Natural killer cell (primary cell): ENCODE results near the gene IMPG1. TPM values are rescaled to one million over a fixed set of nuclear protein-coding genes. Genes with fewer than 3 reads are reported as not detected.

Source experiments
- ATAC-seq, 3 donors: fragments of 150-1000 bp in 2 of 3; fragments of 200-7000 bp in 1 of 3; cut with Tn5 transposase; 1 replicate in 1 of 3; 2 replicates in 2 of 3; pipeline ENCODE4 v1.10.0; 2021; ENCODE audit warnings: mild to moderate bottlenecking in 2 of 3, moderate library complexity in 2 of 3
- DNase-seq, 2 donors: peaks; one replicate each; pipeline versions ENCODE4 v3.0.0 to v3.0.0-alpha.2; 2013 to 2021; ENCODE audit warnings: mixed read lengths in 1 of 2
- H3K27ac ChIP-seq: one replicate; pipeline ENCODE4 v1.5.1; 2013; ENCODE audit warnings: mild to moderate bottlenecking, low read length
- H3K27me3 ChIP-seq: one replicate; pipeline ENCODE4 v1.6.1; 2013; ENCODE audit warnings: low read length; ENCODE audit not compliant: control insufficient read depth, insufficient read depth
- H3K36me3 ChIP-seq: one replicate; pipeline ENCODE4 v1.6.1; 2013; ENCODE audit warnings: low read length; ENCODE audit not compliant: control insufficient read depth, insufficient read depth
- H3K4me1 ChIP-seq: one replicate; pipeline ENCODE4 v1.6.1; 2013; ENCODE audit warnings: low read length; ENCODE audit not compliant: control insufficient read depth, insufficient read depth
- H3K4me3 ChIP-seq: one replicate; pipeline ENCODE4 v1.5.1; 2013; ENCODE audit warnings: low read length
- H3K9me3 ChIP-seq: one replicate; pipeline ENCODE4 v1.6.1; 2013; ENCODE audit warnings: low read length; ENCODE audit not compliant: control insufficient read depth, insufficient read depth
- H3K27ac Mint-ChIP-seq, 2 donors: one replicate each; pipeline ENCODE4 v1.8.0; 2022; ENCODE audit warnings: mild to moderate bottlenecking in 2 of 2, mixed read lengths in 2 of 2, moderate library complexity in 1 of 2
- H3K27me3 Mint-ChIP-seq, 2 donors: one replicate each; pipeline ENCODE4 v1.8.0; 2022; ENCODE audit warnings: low read depth in 2 of 2, mixed read lengths in 2 of 2
- H3K36me3 Mint-ChIP-seq: one replicate; pipeline ENCODE4 v1.8.0; 2022; ENCODE audit warnings: mixed read lengths
- H3K4me1 Mint-ChIP-seq, 2 donors: one replicate each; pipeline ENCODE4 v1.8.0; 2022; ENCODE audit warnings: mixed read lengths in 2 of 2
- H3K4me3 Mint-ChIP-seq: one replicate; pipeline ENCODE4 v1.8.0; 2022; ENCODE audit warnings: mild to moderate bottlenecking, moderate library complexity, mixed read lengths
- H3K9me3 Mint-ChIP-seq, 2 donors: one replicate each; pipeline ENCODE4 v1.8.0; 2022; ENCODE audit warnings: mixed read lengths in 2 of 2
- CTCF ChIP-seq: fragments of 200-600 bp; IDR thresholded peaks from one replicate; pipeline ENCODE4 v1.8.0; 2022; ENCODE audit warnings: antibody characterized with exemption
- WGBS: methylation state at CpG from one replicate; pipeline ENCODE4 v1.1.7; 2013; ENCODE audit warnings: missing lambda C conversion rate; ENCODE audit not compliant: insufficient coverage; 5-methylcytosine and 5-hydroxymethylcytosine counted together
- intact Hi-C: fragments of 100-400 bp; cut with micrococcal nuclease; formaldehyde crosslinking; loops from one replicate; pipeline ENCODE4 v1.14.2; 2022
- total RNA-seq, 4 donors: library from RNA; stranded (reverse); fragments of 120-200 nt in 1 of 4; gene quantifications; one replicate each; pipeline versions ENCODE4 v1.2.3 to v1.2.4, GENCODE V29; 2013 to 2022

Gene IMPG1
- total RNA-seq, 3 donors from 2014 or later (not counting 1 experiment from before 2014, with no cell fraction given), result not detected

- Mint-ChIP-seq H3K27me3 (no peaks in the 10 kb centered on the region), H3K9me3 (no peaks in the 10 kb centered on the region), H3K4me1 (no peaks in the 10 kb centered on the region), H3K27ac (no peak overlapping the region), H3K36me3 (no peaks in the 10 kb centered on the region), H3K4me3 (no peak overlapping the region)
- Histone ChIP-seq H3K27me3 (no peaks in the 10 kb centered on the region), H3K27ac (no peak overlapping the region), H3K36me3 (no peaks in the 10 kb centered on the region), H3K4me3 (no peak overlapping the region), H3K9me3 (no peaks in the 10 kb centered on the region), H3K4me1 (no peaks in the 10 kb centered on the region)
- WGBS, result 91% methylated on average over 3 of the region's 5 CpGs
- no peak for ATAC-seq
- no peak for TF ChIP-seq CTCF
- DNase-seq, result no peak
- intact Hi-C loops, result no loop called here
These were observed 145.9 kb downstream of the IMPG1 start for GRCh38 chr6:75926293-75927168.

DNA sequence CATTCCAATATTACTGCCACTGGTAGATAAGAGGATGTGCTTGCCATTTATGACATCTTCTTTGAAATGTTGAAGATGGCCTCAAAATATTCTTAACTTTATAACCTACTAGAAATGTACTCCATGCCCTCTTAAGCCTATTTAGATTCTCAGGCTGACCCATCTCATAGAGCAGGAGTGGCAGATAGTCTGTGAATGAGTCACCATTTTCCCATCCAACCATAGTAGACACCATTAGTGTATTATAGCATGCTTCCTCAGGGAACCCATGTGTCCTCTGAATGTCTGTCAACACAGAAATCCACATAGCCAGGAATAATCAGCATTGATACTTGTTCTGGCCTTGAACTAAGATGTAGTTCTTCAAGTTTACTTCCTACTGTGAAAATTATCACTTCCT lies 150.2 kb downstream of the IMPG1 start:
- Mint-ChIP-seq H3K4me3 (no peak overlapping the region), H3K27ac (no peak overlapping the region), H3K36me3 (peaks cover 5% of the 10 kb centered on the region), H3K27me3 (no peaks in the 10 kb centered on the region), H3K9me3 (peaks cover 0 to 2% of the 10 kb centered on the region in 2 donors), H3K4me1 (no peaks in the 10 kb centered on the region)
- no peaks in the 10 kb centered on the region for H3K9me3 ChIP-seq
- ATAC-seq (no peak), DNase-seq (no peak)
- H3K27me3 ChIP-seq, result no peaks in the 10 kb centered on the region
- H3K4me3 ChIP-seq, result no peak overlapping the region
- no peak overlapping the region for H3K27ac ChIP-seq
- H3K4me1 ChIP-seq, result no peaks in the 10 kb centered on the region
- TF ChIP-seq CTCF, result no peak
- intact Hi-C loops, result no loop called here
- H3K36me3 ChIP-seq, result no peaks in the 10 kb centered on the region

DNA sequence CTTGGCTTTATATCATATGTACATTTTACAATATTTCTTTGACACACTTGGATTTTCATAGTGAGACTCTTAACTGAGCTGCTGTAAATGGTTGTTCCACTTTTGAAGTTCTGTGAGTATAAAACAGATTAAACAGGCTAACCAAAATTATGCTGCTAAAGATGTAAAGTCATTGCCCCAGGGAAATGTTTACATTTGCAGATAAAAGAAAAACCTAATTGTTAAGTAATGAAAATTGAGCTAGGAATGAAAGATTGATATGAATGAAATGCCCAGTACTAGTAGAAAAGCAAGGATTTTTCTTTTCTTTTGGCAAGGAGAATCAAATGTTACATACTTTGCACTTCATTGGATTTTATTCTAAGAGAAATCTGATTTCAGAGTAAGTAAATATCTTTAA lies 159.4 kb downstream of the IMPG1 start:
- Histone ChIP-seq H3K4me1 (no peaks in the 10 kb centered on the region), H3K9me3 (no peaks in the 10 kb centered on the region), H3K27me3 (no peaks in the 10 kb centered on the region), H3K4me3 (no peak overlapping the region), H3K36me3 (peaks cover 3% of the 10 kb centered on the region), H3K27ac (no peak overlapping the region)
- Mint-ChIP-seq H3K36me3 (peaks cover 3% of the 10 kb centered on the region), H3K27ac (no peak overlapping the region), H3K27me3 (no peaks in the 10 kb centered on the region), H3K9me3 (peaks cover 0 to under 1% of the 10 kb centered on the region in 2 donors), H3K4me3 (no peak overlapping the region), H3K4me1 (no peaks in the 10 kb centered on the region)
- DNase-seq (no peak), ATAC-seq (no peak)
- intact Hi-C loops, result no loop called here
- TF ChIP-seq CTCF, result no peak

GRCh38 chr6:75907444-75907843 lies 165.0 kb downstream of the IMPG1 start:
- intact Hi-C loops, result no loop called here
- Mint-ChIP-seq H3K27ac (no peak overlapping the region), H3K36me3 (no peaks in the 10 kb centered on the region), H3K27me3 (no peaks in the 10 kb centered on the region), H3K4me3 (no peak overlapping the region), H3K9me3 (peaks cover 2 to 3% of the 10 kb centered on the region in 2 donors), H3K4me1 (no peaks in the 10 kb centered on the region)
- Histone ChIP-seq H3K4me3 (no peak overlapping the region), H3K27ac (no peak overlapping the region), H3K4me1 (no peaks in the 10 kb centered on the region), H3K27me3 (no peaks in the 10 kb centered on the region), H3K9me3 (no peaks in the 10 kb centered on the region), H3K36me3 (no peaks in the 10 kb centered on the region)
- ATAC-seq (no peak), DNase-seq (no peak)
- WGBS, result 69% methylated on average over 2 of the region's 2 CpGs
- no peak for TF ChIP-seq CTCF
